TTC549 (cell line): ENCODE results near the gene EIF2AK3.
A peak's percentile ranks its signal among the peaks of the same experiment; 100 is the strongest.
"Not testable (repeated sequence)": the region's sequence is repeated elsewhere in the genome, so short reads cannot be mapped to it uniquely, and the experiment has no call there.

Experiments
- FAIRE-seq: peaks from 2 replicates; lab custom pipeline; 2012; peaks lifted over from hg19 to GRCh38; lab: Jason Lieb, UNC

The EIF2AK3 gene

DNA sequence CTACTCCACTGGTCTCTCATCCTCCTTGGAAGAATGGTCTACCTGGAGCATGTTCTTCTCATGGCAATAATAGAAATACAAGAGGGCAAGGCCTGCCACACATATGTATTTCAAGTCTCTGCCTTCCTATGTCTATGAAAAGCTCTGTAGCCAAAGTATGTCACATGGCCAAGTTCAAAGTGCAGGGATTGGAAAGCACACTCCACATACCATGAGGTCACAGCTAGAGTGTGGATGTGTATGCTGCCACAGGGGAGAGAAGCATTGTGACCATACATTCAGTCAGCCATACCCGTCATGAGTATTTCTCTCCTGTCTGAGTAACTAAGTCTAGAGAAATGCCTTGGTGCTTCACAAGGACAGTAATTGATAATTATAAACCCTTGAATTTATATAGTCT, 8.8 kb upstream of the EIF2AK3 start:
- no peak for FAIRE-seq

DNA sequence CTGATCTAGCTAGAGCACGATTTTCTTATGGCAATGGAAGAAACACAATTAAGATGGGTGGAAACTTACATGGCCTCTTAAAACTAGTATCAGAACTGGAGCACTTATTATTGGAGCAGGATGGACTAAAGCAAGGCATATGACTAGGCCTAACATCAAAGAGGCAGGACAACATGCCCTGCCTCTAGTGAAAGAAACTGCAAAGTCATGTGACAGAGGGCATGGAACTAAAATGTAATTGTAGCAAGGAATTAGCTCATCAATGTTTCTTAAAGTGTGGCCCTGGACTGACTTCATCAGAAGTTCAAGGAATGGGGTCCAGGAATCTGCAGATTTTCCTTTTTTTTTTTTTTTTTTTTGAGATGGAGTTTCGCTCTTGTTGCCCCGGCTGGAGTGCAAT, 5.3 kb upstream of the EIF2AK3 start:
- no peak for FAIRE-seq

DNA sequence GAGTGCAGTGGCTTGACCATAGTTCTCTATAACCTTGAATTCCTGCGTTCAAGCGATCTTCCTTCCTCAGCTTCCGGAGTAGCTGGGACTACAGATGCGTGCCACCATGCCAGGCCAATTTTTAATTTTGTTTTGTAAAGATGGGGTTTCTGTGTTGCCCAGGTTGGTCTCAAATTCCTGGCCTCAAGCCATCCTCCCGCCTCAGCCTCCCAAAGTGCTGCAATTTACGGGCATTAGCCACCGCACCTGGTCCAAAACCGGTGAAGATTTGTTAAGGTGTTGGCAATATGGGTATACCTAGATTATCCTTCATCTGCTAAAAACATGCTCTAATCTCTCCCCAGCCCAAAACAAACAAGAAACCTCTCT, 1.3 kb upstream of the EIF2AK3 start:
- FAIRE-seq = no peak

DNA sequence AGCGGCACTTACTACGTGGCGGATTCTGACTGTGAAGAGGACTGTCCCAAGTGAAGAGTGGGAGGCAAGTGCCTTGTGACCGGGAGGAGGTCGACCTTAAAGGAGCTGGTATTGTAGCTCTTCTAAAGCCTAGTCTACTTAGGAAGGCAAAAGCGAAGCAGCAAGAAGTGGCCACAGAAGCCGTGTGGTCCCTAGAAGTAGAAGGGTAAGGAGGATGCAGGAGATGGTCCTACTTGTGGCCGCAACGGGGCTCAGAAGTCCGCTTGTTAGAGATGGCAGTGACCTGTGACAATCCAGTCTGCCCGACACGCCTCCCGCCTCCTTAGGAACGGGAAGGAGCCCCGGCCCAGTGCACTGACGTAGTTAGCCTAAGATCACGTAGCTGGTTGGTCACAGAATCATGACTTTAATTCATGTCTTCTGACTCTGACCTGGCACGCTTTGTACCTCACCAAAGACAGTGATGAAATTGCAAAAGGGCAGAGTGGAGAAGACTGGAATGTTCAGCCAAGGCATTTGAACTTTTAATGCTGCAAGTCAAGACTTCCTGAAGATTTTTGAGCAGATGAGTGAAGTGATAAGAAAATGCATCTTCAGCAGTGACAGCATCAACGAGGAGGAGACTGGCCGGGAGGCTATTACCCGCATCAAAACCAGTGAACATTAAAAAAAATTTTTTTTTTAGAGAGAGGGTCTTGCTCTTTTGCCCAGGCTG, 749 bp upstream of the EIF2AK3 start:
- FAIRE-seq = peak; percentile 49

DNA sequence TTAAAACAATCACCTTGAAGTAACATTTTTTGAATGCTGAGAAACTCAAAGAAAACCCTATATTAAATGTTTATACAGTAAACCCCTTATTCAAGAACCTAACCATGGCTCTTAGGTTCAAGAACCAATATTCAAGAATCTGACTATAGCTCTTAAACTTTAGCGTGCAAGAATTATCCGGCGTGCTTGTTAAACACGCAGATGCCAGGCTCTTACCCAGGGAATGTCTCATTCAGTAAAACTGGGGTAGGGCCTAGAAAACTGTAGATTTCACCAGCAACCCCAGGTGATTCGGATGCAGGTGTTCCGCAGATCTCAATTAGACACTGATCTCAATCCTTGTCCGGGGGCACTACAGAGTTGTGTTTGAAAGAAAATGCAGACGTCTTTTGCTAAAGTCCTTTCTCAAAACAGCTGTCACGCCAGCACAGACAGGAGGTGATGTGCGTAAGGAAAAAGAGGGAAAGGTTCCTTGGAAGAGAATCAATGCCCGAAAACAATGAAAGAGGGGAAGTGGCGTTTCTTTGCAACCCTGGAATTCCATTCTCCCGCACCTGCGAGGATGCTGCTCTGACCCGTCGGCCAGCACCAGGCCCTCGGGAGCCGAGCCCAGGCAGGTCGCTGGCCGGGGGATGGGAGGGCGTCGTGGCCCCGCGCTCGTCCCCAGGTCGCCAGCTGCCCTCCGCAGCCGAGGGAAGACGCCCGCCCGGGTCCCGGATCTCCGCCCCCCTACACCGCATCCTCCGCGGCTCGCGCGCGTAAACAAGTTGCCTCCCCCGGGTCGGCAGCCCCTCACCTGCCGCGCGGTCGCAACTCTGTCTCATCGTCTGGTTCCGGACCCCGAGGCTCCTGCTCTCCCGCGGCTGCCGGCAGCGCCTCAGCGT, 851 bp downstream of the EIF2AK3 start:
- FAIRE-seq = no peak

DNA sequence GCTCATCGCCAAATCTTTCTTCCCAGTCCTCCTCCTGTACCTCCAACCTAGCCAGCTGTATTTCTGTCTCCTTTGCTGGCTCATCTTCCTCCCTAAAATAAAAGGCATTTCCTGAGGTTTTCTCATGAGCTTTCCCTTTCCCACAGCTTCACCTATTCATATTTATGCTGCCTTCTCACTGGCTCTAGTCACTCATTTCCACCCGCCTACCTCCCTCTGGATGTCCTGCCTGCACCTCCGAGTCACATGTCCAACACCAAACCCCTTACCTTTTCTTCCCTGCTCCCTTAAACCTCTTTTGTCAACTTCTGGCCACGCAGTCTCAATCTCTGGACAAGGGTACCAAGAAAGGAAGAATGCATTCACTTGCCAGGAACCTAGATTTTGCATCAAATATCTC, 2.8 kb downstream of the EIF2AK3 start:
- no peak for FAIRE-seq

DNA sequence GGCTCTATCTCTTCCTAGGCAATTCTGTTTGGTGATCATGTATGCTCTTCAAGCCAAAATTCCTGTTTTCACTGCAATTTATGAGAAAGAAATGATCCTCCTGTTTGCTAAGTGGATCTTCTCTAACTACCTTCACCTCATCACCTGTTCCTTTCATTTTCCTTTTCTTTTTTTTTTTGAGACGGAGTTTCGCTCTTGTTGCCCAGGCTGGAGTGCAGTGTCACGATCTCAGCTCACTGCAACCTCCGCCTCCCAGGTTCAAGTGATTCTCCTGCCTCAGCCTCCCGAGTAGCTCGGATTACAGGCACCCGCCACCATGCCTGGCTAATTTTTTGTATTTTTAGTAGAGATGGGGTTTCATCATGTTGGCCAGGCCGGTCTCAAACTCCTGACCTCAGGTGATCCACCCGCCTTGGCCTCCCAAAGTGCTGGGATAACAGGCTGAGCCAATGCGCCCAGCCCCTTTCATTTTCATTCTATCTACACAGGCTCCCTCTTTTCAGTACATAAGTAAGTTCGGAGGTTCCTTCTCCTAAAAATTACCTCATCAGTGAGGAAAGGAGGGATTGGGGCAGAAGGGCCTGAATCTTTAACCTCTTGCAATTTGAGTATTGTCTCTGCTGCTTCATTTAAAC, 3.3 kb downstream of the EIF2AK3 start:
- not testable (repeated sequence) for FAIRE-seq

DNA sequence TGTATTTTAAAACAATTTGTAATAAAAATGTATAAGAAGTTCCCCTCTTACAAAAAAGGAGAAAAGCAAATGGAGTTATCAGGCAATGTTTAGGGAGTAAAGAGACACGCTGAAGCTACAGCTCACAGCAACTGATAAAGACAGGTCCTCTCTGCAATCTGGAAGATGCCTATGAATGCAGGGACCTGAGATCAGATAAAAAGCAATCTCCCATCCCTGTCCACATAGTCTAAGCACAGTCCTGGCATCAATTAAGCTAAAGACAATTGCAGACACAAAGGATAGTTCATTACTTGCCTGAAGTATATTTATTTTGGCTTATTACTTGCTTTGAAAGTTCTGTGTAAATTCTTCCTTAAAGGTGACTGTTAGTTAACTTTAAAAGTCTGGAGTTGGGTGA, 5.0 kb downstream of the EIF2AK3 start:
- no peak for FAIRE-seq

GRCh38 chr2:88621432-88621831, 5.8 kb downstream of the EIF2AK3 start:
- no peak for FAIRE-seq

GRCh38 chr2:88620015-88620414, 7.2 kb downstream of the EIF2AK3 start:
- FAIRE-seq = no peak

DNA sequence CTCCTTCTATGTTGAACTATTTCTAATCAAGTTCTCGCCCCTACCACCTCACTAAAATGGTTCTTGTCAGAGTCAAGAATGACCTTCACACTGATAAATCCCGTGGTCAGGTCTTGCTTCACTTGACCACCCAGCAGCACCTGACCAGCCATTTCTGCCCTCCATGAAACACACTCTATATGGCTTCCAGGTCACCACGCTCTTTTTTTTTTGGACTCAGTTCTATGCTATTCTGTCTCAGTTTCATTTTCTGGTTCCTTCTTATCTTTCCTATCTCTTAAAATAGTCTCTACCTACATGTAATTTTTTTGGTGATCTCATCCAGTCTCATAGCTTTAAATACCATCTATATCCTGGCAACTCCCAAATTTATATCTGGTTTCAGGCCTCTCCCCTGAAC, 11.4 kb downstream of the EIF2AK3 start:
- FAIRE-seq = no peak

DNA sequence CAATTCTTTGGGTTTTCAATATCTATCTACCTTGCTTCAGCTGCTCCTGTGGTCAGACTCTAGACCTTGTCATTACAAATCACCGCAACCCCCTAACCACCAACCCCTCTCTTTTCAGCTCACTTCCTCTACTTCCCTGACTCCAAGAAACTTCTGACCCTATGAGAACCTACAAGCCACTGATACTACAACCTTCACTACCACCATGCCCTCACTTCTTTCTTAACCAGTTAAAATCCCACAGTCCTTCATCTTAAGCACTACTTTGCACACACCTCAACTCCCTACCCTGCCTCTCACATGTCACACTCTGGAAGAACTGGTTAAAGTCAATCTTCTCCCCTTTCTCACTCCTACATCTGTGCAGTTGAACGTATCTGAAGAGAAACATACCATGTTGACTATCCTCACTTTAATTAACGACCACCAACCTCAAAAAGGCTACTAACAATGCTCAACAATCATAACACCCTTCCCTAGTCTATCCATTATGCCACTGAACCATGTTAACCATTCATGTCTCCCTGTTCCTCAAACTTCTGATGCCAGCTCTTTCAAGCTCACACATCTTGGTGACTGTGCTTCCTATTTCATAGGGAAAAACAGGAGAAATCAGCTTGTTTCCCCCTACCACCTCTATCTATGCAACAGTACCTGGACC, 12.6 kb downstream of the EIF2AK3 start:
- no peak for FAIRE-seq

- FAIRE-seq = no peak
Measured at GRCh38 chr2:88613921-88614320, 13.3 kb downstream of the EIF2AK3 start.

- no peak for FAIRE-seq
Measured at GRCh38 chr2:88608184-88608583, 19.1 kb downstream of the EIF2AK3 start.

DNA sequence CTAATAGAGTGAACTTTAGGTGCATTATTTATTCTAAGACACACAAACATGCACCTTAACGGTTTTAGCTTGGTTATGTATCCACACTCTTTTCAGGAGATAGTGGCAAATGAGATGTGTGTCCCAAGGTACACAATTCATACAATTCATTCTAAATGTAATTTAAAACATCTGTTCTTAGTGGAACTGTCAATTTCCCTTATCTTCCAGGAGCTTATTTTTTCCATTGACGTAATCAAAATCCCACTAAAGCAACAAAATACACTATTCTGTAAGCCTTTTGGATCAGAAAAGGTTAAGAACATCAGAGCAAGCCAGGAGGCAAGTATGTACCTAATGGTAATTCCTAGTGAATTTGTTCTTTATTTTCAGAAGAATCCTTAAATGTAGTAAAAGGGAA, 19.8 kb downstream of the EIF2AK3 start:
- no peak for FAIRE-seq

GRCh38 chr2:88606371-88607030, 20.8 kb downstream of the EIF2AK3 start:
- FAIRE-seq = no peak

GRCh38 chr2:88603146-88603545, 24.1 kb downstream of the EIF2AK3 start:
- FAIRE-seq = no peak

- FAIRE-seq = no peak
Measured at GRCh38 chr2:88602022-88602421, 25.2 kb downstream of the EIF2AK3 start.

DNA sequence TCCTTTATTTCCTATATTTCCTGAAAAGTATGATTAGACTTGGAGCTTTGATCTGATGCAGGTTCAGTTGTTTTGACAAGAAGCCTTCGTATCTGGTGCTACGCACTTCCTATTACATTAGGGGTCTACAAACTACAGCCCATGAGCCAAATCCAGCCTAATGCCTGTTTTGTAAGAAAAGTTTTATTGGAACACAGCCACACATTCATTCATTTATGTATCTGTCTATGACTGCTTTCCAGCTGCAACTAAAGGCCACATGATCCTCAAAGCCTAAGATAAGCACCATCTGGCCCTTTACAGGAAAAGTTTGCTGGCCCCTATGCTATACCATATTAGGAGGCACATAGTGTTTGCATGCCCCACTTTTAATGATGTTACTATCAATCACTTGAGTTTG, 26.0 kb downstream of the EIF2AK3 start:
- no peak for FAIRE-seq

DNA sequence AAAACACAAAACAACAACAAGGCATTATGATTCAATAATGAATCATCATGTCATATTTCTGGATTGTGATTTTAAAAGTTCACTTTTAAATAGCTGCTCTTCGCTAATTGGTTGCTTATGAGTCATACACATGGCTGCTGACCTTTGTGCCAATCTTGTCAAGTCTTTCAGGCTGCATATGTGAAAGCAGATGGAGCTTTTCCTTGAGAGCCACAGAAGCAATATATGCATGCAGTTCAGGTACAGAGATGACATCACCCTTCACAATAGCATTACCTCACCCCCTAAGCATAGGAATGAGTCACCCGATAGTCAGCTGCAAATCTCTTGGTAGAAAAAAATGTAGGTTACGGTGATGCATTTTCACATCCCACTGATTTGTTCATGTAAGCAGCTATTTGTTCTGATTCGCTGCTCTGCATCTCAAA, 27.2 kb downstream of the EIF2AK3 start:
- FAIRE-seq = no peak

DNA sequence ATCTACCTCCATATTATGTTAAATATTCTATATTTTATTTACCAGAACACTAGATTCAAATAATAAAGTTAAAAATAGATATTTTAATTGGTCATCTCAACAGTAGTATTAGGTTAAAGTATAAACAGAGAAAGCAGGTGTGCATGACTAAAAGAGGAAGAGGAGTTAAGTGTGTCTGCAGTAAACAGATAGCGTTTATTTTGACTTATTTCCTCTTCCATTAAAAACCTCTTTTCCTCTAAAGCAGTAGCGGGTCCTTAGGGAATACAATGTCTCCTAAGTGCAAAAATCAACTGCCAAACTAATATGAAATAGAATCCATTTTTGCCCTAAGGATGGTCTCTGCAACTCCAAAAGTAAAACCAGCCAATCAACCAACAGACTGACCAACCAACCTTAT, 27.7 kb downstream of the EIF2AK3 start:
- no peak for FAIRE-seq

DNA sequence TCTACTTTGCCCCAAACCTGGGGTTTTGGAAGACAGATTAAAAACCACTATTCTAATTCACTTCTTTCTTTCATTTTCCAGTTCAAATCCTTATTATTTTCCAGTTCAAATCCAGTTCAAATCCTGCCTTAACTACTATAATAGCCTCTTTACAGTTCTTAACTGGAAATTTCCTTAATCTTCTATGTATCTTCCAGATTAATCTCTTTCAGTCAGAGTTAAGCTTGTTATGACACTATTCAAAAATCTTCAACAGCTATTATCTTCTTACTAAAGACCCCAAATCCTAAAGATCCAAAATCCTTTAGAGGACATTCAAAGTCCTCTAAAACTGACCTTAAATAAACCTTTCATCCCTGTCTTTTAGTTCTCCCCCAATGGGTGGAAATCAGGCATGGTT, 30.1 kb downstream of the EIF2AK3 start:
- FAIRE-seq = no peak
